NCI-H1694 treated with DMSO at 0.1 percent for 48 hours (cell line): ENCODE results near the gene SLAMF7.

Experiments used
- DNase-seq: peaks from one replicate; lab custom pipeline; 2025; lab: John Stamatoyannopoulos, UW

The SLAMF7 gene

DNA sequence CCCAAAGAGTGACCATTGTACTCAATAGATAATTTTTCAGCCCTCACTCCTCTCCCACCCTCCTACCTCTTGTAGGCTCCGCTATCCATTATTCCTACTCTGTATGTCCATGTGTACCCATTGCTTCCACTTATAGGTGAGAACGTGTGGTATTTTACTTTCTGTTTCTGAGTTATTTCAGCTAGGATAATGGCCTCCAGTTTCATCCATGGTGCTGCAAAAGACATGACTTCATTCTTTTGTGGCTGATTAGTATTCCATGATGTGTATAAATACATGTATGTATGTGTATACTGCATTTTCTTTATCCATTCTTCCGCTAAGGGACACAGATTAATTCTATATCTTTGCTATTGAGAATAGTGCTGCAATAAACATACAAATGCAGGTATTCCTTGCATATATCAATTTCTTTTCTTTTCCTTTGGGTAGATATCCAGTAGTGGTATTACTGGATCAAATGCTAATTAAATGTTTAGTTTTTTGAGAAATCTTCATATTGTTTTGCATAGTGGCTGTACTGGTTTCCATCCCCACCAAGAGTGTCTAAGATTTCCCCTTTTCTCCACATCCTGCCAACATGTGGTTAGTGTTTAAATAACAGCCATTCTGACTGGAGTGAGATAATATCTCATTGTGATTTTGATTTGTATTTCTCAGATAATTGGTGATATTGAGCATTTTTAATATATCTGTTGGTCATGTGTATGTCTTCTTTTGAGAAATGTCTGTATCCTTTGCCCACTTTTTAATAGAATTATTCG, 61.8 kb downstream of the SLAMF7 start:
- DNase-seq = no peak

DNA sequence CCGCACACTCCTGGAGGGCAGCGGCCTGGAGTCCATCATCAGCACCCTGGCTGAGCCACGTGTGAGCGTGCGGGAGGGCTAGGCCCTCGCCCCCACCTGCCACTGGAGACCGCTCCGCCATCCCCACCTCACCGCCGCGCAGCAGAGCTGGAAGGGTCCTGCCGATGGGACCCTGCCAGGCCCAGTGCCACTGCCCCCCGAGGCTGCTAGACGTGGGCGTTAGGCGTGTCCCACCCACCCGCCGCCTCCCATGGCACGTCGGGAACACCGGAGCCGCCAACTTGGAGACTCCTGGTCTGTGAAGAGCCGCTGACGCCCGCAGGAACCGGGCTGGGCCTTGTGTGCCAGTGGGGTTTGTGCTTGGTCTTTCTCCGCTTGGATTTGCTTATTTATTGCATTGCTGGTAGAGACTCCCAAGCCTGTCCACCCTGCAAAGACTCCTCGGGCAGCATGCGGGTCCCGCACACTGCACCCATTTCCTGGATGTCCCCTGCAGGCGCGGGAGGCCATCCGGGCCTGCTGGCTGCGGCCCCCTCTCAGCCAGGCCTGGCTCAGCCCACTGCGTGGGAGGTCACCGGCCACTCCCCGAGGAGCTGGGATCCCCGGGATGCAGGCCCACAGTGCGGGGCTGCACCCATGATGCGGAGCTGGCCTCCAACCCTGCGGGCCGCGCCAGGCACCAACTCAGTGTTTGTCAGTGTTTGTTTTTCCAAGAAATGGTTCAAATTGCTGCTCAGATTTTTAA, 63.0 kb downstream of the SLAMF7 start:
- DNase-seq = no peak
